ENCODE results near the gene ZDHHC14. TPM values are rescaled to one million over a fixed set of nuclear protein-coding genes. Genes with fewer than 3 reads are reported as not detected.

The ZDHHC14 gene
- total RNA-seq, 2 donors from 2014 or later = 10.2 to 10.6 TPM

DNA sequence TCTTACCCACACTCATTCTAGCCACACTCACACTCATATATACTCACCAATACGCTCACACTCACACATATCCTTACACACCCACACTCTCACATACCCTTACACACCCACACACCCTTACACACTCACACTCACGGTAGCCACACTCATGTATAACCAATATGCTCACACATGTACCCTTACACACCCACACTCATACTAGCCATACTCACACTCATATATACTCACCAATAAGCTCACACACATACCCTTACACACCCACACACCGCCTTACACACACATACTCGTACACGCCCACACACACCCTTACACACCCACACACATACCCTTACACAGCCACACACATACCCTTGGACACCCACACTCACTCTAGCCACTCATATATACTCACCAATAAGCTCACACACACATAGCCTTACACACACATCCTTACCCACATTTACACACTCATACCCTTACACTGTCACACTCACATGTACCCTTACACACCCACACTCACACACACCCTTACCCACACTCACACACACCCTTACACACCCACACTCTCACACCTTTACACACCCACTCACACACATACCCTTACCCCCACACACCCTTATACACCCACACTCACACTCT, 249.6 kb downstream of the ZDHHC14 start:
- no peak overlapping the region for H3K27ac ChIP-seq
- no peaks in the 10 kb centered on the region for H3K36me3 ChIP-seq (replicated peaks in 1 of 2; ENCODE audit: insufficient read depth in 1 of 2, low read depth in 2 of 2)
- H3K4me1 ChIP-seq = no peaks in the 10 kb centered on the region
- H3K9me3 ChIP-seq = no peaks in the 10 kb centered on the region
- TF ChIP-seq POLR2A (IDR thresholded peaks at IDR 0.05) = no peak
- TF ChIP-seq, protein P1, sequence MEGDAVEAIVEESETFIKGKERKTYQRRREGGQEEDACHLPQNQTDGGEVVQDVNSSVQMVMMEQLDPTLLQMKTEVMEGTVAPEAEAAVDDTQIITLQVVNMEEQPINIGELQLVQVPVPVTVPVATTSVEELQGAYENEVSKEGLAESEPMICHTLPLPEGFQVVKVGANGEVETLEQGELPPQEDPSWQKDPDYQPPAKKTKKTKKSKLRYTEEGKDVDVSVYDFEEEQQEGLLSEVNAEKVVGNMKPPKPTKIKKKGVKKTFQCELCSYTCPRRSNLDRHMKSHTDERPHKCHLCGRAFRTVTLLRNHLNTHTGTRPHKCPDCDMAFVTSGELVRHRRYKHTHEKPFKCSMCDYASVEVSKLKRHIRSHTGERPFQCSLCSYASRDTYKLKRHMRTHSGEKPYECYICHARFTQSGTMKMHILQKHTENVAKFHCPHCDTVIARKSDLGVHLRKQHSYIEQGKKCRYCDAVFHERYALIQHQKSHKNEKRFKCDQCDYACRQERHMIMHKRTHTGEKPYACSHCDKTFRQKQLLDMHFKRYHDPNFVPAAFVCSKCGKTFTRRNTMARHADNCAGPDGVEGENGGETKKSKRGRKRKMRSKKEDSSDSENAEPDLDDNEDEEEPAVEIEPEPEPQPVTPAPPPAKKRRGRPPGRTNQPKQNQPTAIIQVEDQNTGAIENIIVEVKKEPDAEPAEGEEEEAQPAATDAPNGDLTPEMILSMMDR (IDR thresholded peaks at IDR 0.05) = no peak
- DNase-seq (no peak), ATAC-seq (no peak)
- 90% methylated on average over 5 of the region's 5 CpGs for WGBS, 2 donors
- intact Hi-C loops (cut with DNase I) = no loop called here
- no peaks in the 10 kb centered on the region for H3K27me3 ChIP-seq
- H3K4me3 ChIP-seq = no peak overlapping the region

DNA sequence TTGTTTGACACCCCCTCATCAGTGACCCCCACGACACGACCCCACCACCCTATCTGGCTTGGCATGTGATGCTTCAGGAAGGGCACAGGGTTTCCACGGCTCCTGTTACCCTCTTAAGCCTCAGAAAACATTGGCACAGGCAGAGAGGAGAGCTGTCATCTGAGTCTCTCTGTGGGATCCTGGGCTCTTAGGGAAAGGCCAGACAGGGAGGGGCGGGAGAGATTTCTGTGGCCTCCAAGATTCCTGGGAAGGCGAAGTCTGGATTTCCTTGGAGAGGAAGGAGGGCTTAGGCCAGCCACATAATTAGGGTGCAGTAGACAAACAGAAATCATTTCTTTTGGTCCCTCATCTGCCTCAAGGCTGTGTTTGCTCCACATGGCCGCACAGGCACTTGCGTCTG, 250.4 kb downstream of the ZDHHC14 start:
- TF ChIP-seq, protein P1 (IDR thresholded peaks at IDR 0.05) = no peak
- TF ChIP-seq POLR2A (IDR thresholded peaks at IDR 0.05) = no peak
- intact Hi-C loops (cut with DNase I) = no loop called here
- H3K9me3 ChIP-seq = no peaks in the 10 kb centered on the region
- H3K27ac ChIP-seq = no peak overlapping the region
- ATAC-seq (no peak), DNase-seq (no peak)
- no peaks in the 10 kb centered on the region for H3K4me1 ChIP-seq
- WGBS, 2 donors = 83 to 89% methylated on average over 7 of the region's 7 CpGs
- no peak overlapping the region for H3K4me3 ChIP-seq
- no peaks in the 10 kb centered on the region for H3K27me3 ChIP-seq
- H3K36me3 ChIP-seq (replicated peaks in 1 of 2; ENCODE audit: insufficient read depth in 1 of 2, low read depth in 2 of 2) = no peaks in the 10 kb centered on the region

DNA sequence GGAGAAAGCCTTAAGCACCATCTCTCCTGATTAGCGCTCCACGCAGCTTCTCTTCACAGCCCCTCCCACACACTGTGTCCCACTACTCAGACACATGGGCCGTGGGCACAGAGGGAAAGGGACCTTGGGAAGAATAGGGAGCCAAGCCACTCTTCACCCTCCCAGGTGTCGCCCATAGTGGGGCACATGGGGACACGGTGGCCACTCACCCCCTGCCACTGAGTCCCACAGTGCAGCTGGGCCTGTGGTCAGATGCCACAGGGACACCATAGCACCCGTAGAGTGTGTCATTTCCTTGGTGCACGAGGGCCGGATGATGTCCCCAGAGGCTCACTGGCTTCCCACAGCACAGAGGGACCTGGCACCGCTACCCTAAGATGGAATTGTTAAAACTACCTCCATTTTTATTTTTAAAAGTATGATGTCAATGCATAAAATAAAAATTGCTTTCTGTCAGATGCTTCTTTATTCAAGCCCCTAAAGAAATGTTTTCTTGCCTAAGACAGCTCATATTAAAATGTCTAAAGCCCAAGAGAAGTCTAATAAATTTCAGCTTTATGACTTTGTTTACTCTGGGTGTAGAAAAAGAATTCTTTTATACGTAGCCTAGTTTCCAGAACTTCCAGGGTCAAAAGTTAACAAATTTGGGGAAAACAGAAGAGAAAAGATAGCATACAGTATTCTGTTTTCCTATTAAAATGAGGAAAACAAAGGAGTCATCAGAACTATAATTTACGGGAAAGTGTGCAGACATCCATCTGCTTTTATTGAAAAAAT, 251.0 kb downstream of the ZDHHC14 start:
- H3K36me3 ChIP-seq (replicated peaks in 1 of 2; ENCODE audit: insufficient read depth in 1 of 2, low read depth in 2 of 2) = no peaks in the 10 kb centered on the region
- H3K27me3 ChIP-seq = no peaks in the 10 kb centered on the region
- DNase-seq = no peak
- 78 to 89% methylated on average over 9 to 11 of the region's 11 CpGs for WGBS, 2 donors
- H3K4me1 ChIP-seq = no peaks in the 10 kb centered on the region
- intact Hi-C loops (cut with DNase I) = no loop called here
- H3K27ac ChIP-seq = no peak overlapping the region
- H3K4me3 ChIP-seq = no peak overlapping the region
- TF ChIP-seq, protein P1 (IDR thresholded peaks at IDR 0.05) = no peak
- no peak for TF ChIP-seq POLR2A (IDR thresholded peaks at IDR 0.05)
- ATAC-seq = no peak
- no peaks in the 10 kb centered on the region for H3K9me3 ChIP-seq

DNA sequence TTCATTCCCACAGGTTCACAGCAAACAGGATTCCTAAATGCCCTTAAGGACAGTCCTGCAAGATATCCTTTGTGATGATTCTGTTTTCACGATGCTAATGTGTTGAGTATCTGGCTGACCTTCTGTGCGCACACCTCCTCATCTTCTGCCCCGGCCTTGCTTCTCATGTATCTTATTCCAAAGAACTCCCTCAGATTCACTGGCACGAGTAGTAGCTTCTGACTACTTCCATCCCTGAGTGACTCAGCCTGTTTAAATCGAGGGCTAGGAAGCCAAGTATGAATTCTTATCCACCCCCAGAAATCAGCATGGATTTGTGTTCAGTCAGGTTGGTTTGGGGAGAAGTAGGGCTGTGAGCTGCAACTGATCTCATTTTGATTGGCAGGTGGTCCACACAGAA, 251.8 kb downstream of the ZDHHC14 start:
- Histone ChIP-seq H3K4me3 (no peak overlapping the region), H3K27ac (no peak overlapping the region), H3K4me1 (no peaks in the 10 kb centered on the region), H3K9me3 (no peaks in the 10 kb centered on the region), H3K27me3 (no peaks in the 10 kb centered on the region), H3K36me3 (replicated peaks in 1 of 2; ENCODE audit: insufficient read depth in 1 of 2, low read depth in 2 of 2) (no peaks in the 10 kb centered on the region)
- ATAC-seq (no peak), DNase-seq (no peak)
- intact Hi-C loops (cut with DNase I) = no loop called here
- no peak for TF ChIP-seq POLR2A (IDR thresholded peaks at IDR 0.05)
- TF ChIP-seq, protein P1 (IDR thresholded peaks at IDR 0.05) = no peak
- WGBS, 2 donors = 76 to 83% methylated on average over 5 of the region's 5 CpGs

Data from body of pancreas (tissue), 4 donors.